Measurements from ENCODE around the gene VWA5B2. TPM values are rescaled to one million over a fixed set of nuclear protein-coding genes. Genes with fewer than 3 reads are reported as not detected.

VWA5B2 gene
- total RNA-seq, 1 experiment from 2014 or later: 1.6 TPM

DNA sequence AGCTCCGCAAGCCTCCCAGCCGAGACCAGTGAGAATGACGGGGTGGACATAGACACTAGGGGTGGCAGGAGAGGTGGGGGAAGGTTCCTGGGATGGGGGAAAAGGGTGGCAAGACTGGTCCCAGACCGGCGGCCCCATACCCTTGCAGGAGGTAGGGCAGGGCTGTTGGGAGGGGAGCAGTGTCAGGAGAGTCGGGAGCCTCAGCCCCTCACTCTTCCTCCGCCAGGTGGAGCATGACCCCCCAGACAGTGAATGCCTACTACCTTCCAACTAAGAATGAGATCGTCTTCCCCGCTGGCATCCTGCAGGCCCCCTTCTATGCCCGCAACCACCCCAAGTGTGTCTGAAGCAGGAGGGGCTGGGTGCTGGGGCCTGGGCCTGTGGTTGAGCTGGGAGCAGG is 60.9 kb downstream of the VWA5B2 start:
- no peaks in the 10 kb centered on the region for H3K9me3 ChIP-seq
- Mint-ChIP-seq H3K4me1 (ENCODE audit: low read depth, unreplicated experiment) (no peaks in the 10 kb centered on the region), H3K27me3 (ENCODE audit: insufficient read depth, unreplicated experiment) (peaks cover 4% of the 10 kb centered on the region), H3K9me3 (ENCODE audit: unreplicated experiment) (no peaks in the 10 kb centered on the region), H3K4me3 (ENCODE audit: unreplicated experiment) (no peak overlapping the region), H3K27ac (ENCODE audit: unreplicated experiment) (no peak overlapping the region), H3K36me3 (ENCODE audit: insufficient read depth, unreplicated experiment) (no peaks in the 10 kb centered on the region)
- no peak for DNase-seq
- no peak overlapping the region for H3K4me3 ChIP-seq (ENCODE audit: low read depth, low read length)
- ChIA-PET POLR2A (no interaction called here), CTCF (no interaction called here)
- intact Hi-C loops (cut with micrococcal nuclease; ENCODE audit: unreplicated experiment): no loop called here
- TF ChIP-seq, protein P1, sequence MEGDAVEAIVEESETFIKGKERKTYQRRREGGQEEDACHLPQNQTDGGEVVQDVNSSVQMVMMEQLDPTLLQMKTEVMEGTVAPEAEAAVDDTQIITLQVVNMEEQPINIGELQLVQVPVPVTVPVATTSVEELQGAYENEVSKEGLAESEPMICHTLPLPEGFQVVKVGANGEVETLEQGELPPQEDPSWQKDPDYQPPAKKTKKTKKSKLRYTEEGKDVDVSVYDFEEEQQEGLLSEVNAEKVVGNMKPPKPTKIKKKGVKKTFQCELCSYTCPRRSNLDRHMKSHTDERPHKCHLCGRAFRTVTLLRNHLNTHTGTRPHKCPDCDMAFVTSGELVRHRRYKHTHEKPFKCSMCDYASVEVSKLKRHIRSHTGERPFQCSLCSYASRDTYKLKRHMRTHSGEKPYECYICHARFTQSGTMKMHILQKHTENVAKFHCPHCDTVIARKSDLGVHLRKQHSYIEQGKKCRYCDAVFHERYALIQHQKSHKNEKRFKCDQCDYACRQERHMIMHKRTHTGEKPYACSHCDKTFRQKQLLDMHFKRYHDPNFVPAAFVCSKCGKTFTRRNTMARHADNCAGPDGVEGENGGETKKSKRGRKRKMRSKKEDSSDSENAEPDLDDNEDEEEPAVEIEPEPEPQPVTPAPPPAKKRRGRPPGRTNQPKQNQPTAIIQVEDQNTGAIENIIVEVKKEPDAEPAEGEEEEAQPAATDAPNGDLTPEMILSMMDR (IDR thresholded peaks at IDR 0.05; ENCODE audit: insufficient read depth in 1 of 2, low read depth in 1 of 2, low read length in 1 of 2, severe bottlenecking in 1 of 2, unreplicated experiment in 1 of 2): no peak
- no TSS peak for BruUV-seq (replicated peaks)
- H3K27me3 ChIP-seq (replicated peaks; ENCODE audit: control insufficient read depth, insufficient read depth, low read length): no peaks in the 10 kb centered on the region
- no peaks in the 10 kb centered on the region for H3K36me3 ChIP-seq (ENCODE audit: control insufficient read depth, insufficient read depth, low read length)
- no peaks in the 10 kb centered on the region for H3K4me1 ChIP-seq

DNA sequence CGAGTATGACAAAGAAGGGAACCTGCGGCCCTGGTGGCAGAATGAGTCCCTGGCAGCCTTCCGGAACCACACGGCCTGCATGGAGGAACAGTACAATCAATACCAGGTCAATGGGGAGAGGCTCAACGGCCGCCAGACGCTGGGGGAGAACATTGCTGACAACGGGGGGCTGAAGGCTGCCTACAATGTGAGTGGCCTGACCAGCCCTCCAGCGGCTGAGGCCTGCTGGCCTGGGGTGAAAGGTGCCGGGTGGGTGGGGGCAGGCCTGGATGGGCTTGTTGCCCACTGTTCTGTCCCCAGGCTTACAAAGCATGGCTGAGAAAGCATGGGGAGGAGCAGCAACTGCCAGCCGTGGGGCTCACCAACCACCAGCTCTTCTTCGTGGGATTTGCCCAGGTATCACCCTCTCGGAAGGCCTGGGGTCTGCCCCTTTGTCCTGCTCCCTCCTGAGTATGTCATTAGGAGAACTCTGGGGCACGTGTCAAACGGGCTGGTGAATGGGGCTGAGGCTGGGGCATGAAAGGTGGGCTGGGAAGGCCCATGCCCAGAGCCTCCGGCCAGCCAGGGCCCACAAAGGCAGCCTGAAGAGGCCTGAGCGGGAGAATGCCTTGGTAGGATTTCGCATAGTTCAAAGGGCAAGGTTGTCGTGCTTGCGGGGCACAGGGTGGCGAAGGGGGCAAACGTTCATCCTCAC is 61.8 kb downstream of the VWA5B2 start:
- ChIA-PET POLR2A (no interaction called here), CTCF (no interaction called here)
- intact Hi-C loops (cut with micrococcal nuclease; ENCODE audit: unreplicated experiment): no loop called here
- no peak overlapping the region for H3K4me3 Mint-ChIP-seq (ENCODE audit: unreplicated experiment)
- no peaks in the 10 kb centered on the region for H3K9me3 Mint-ChIP-seq (ENCODE audit: unreplicated experiment)
- Histone ChIP-seq H3K36me3 (ENCODE audit: control insufficient read depth, insufficient read depth, low read length) (no peaks in the 10 kb centered on the region), H3K27me3 (replicated peaks; ENCODE audit: control insufficient read depth, insufficient read depth, low read length) (no peaks in the 10 kb centered on the region), H3K4me3 (ENCODE audit: low read depth, low read length) (no peak overlapping the region), H3K4me1 (no peaks in the 10 kb centered on the region), H3K9me3 (no peaks in the 10 kb centered on the region)
- no peak overlapping the region for H3K27ac Mint-ChIP-seq (ENCODE audit: unreplicated experiment)
- no peaks in the 10 kb centered on the region for H3K4me1 Mint-ChIP-seq (ENCODE audit: low read depth, unreplicated experiment)
- no peaks in the 10 kb centered on the region for H3K36me3 Mint-ChIP-seq (ENCODE audit: insufficient read depth, unreplicated experiment)
- H3K27me3 Mint-ChIP-seq (ENCODE audit: insufficient read depth, unreplicated experiment): peaks cover 1% of the 10 kb centered on the region
- DNase-seq: no peak
- BruUV-seq (replicated peaks): no TSS peak
- TF ChIP-seq, protein P1 (IDR thresholded peaks at IDR 0.05; ENCODE audit: insufficient read depth in 1 of 2, low read depth in 1 of 2, low read length in 1 of 2, severe bottlenecking in 1 of 2, unreplicated experiment in 1 of 2): no peak

Small RNA genes lying within 50 kb of the gene (microRNA-seq; reads per million reads assigned to microRNA genes)
- 4.1 reads per million, percentile 27 among the genes with 10 or more reads in this experiment for gene MIR1224

Other genes starting within 250 kb of the VWA5B2 start
- gene ABCC5, start 211.7 kb upstream of the VWA5B2 start, total RNA-seq (2022): 21.3 and 22.4 TPM in 2 replicates
- gene HTR3D, start 197.8 kb upstream of the VWA5B2 start, total RNA-seq (2022): not detected in 2 replicates
- gene HTR3C, start 176.5 kb upstream of the VWA5B2 start, total RNA-seq (2022): not detected in 2 replicates
- gene HTR3E, start 132.5 kb upstream of the VWA5B2 start, total RNA-seq (2022): not detected in 2 replicates
- 43.8 and 52.9 TPM in 2 replicates for gene EIF2B5, start 94.2 kb upstream of the VWA5B2 start, total RNA-seq (2022)
- gene DVL3, start 74.2 kb upstream of the VWA5B2 start, total RNA-seq (2022): 83.9 and 86.7 TPM in 2 replicates
- 202 and 214 TPM in 2 replicates for gene AP2M1, start 54.7 kb upstream of the VWA5B2 start, total RNA-seq (2022)
- 68.8 and 69.8 TPM in 2 replicates for gene ABCF3, start 43.4 kb upstream of the VWA5B2 start, total RNA-seq (2022)
- gene ALG3, start 19.4 kb downstream of the VWA5B2 start, total RNA-seq (2022): 73.4 and 74.9 TPM in 2 replicates
- gene EEF1AKMT4, start 20.1 kb downstream of the VWA5B2 start, total RNA-seq (2022): 12.1 and 13.1 TPM in 2 replicates
- gene CAMK2N2, start 32.0 kb downstream of the VWA5B2 start, total RNA-seq (2022): 0.46 and 0.66 TPM in 2 replicates
- not detected in 2 replicates for gene ECE2, start 46.4 kb downstream of the VWA5B2 start, total RNA-seq (2022)
- gene PSMD2, start 69.7 kb downstream of the VWA5B2 start, total RNA-seq (2022): 285 and 294 TPM in 2 replicates
- 410 and 423 TPM in 2 replicates for gene EIF4G1, start 85.0 kb downstream of the VWA5B2 start, total RNA-seq (2022)
- 6.1 and 6.7 TPM in 2 replicates for gene FAM131A, start 108.0 kb downstream of the VWA5B2 start, total RNA-seq (2022)
- 23.0 and 28.6 TPM in 2 replicates for gene CLCN2, start 132.0 kb downstream of the VWA5B2 start, total RNA-seq (2022)
- gene POLR2H, start 132.1 kb downstream of the VWA5B2 start, total RNA-seq (2022): 96.4 and 101 TPM in 2 replicates
- 1.4 and 1.6 TPM in 2 replicates for gene THPO, start 148.6 kb downstream of the VWA5B2 start, total RNA-seq (2022)
- gene CHRD, start 150.5 kb downstream of the VWA5B2 start, total RNA-seq (2022): 5.5 and 6.4 TPM in 2 replicates